NCI-H460 (cell line): ENCODE results near the gene DCTN4. TPM values are rescaled to one million over a fixed set of nuclear protein-coding genes. Genes with fewer than 3 reads are reported as not detected.

Experiments used
- DNase-seq: peaks from one replicate; pipeline ENCODE4 v3.0.0-alpha.2; 2016; ENCODE audit warnings: low read depth; ENCODE audit errors: extremely low read depth
- total RNA-seq: library from RNA; depleted of rRNA; stranded (reverse); fragments of >200 nt; shearing (Covaris generic); gene quantifications from 2 replicates; pipeline ENCODE4 v1.2.3, GENCODE V29; 2014; rRNA removed

DCTN4 gene
- total RNA-seq, 1 experiment from 2014 or later = 66.4 TPM

DNA sequence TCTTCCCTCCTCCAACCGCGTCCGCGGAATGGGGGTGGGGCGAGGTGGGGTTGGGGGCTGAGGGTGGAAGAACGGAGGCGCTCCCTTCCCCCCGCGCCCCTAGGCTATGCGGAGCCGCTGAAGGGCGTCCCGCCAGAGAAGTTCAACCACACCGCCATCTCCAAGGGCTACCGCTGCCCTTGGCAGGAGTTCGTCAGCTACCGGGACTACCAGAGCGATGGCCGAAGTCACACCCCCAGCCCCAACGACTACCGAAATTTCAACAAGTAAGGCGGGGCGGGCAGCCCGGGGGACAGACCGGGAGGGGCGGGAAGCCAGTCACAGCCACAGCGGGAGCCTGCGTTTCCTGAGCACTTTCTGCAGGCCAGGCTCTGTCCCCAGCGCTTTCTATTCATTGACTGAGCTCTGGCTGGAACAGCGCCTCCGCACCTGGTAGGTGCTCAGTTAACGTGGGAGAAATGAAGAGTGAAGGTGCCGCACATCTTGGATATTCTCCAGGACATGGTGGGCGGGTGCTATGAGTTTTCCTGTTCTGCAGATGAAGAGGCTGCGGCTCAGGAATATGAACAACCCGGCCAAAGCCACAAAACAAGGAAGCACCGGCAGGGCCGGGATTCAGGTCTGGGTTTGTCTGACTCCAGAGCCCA lies 86.5 kb downstream of the DCTN4 start:
- DNase-seq = no peak

DNA sequence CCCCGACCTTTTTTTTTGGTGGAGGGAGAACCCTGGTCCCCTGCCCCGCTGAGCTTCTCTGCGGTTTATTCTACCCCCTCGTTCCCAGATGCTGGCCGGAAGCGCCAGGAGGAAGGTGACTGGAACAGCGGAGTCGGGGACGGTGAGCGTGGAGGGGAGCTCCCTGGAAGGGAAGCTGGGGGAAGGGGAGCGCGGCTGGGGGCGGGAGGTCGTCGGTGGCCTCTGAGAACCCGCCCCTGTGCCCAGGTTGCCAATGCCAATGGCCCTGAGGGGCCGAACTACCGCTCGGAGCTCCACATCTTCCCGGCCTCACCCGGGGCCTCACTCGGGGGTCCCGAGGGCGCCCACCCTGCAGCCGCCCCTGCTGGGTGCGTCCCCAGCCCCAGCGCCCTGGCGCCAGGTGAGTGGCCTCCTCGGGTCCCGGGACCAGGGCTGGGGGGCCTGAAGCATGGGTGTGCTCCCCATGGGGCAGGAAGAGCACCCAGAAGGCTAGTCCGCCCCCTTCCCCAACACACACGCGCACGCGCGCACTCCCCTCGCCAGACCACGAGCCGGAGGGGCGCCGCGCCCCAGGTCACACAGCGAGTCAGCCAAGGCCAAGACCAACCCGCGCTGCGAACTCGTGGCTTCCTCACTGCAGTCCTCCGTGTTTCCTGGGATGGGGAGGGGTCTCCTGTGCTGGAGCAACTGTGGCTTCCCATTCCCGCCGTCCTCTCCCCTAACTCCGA lies 87.1 kb downstream of the DCTN4 start:
- no peak for DNase-seq

- no peak for DNase-seq
Observed at GRCh38 chr5:150670948-150671310, 87.9 kb downstream of the DCTN4 start.

GRCh38 chr5:150670275-150670947 lies 88.4 kb downstream of the DCTN4 start:
- no peak for DNase-seq

DNA sequence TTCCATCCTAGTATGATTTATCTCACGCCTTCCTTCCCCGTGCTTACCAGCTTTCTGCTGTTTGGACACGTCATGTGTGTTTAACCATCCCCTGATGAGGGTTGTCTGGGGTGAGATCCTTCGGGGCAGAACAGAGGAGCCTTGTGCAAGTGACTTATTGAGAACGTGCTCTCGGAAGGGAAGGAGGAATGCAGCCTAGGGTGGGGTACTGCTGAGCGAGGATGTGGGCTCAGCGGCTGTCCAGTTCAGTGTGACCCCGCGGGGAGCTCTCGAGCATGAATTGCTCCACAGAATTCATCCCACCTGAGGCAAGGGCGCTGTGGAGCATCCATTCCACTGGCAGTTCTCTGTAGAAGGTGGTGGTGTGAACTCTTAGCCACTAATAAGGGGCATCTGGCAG lies 93.8 kb downstream of the DCTN4 start:
- no peak for DNase-seq

DNA sequence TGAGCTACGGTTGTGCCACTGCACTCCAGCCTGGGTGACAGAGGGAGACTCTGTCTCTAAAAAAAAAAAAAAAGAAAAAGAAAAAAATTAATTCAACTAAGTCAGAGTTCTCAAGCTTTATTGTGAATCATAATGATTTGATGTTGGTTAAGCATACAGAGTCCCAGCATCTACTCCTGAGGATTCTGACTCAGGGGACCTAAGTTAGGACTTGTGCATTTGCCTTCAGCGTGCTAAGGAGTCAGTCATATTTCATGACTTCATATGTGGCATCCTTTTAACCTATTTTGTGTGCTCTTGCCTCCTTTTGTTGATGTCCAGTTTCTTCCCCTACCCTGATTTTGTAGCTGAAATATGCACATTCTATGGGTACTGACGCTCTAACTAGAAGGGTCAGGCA lies 94.9 kb downstream of the DCTN4 start:
- no peak for DNase-seq

DNA sequence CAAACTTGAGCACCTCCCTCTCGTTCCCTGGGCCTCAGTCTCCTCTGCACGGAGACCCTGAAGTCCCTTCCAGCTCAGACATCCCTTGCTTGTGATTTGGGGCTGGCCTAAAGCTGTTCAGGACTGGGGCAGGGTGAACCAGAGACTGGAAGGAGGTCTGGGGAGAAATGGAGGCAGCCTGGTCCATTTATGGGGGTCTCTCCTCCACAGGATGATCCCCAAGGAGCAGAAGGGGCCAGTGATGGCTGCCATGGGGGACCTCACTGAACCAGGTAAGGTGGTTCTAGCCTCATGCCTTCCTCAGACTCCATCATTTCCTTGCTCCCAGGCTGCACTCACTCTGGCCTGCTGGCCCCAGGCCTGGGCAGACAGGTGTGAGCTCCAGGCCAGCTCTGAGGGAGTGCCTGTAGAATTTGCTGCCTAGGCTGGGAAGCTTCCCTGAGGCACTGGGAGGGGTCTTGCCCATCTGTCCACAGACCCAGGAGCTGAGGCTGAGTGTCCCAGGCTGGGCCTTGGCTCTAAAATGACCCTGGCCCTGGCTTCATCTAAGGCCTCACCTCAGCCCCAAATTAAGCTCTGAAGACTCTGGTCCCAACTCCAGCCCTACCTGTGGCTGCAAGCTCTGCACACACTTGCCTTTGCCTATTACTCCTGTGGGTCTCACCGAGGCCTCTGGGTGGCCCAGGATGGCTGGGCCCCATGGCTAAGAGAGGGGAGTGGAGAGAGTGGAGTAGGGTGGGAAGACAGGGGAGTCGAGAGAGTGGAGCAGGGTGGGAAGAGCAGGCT lies 95.9 kb downstream of the DCTN4 start:
- DNase-seq = no peak

- DNase-seq = no peak
Observed at GRCh38 chr5:150661821-150662596, 96.8 kb downstream of the DCTN4 start.

- DNase-seq = no peak
Observed at GRCh38 chr5:150661086-150661485, 97.7 kb downstream of the DCTN4 start, which contains the start of gene MYOZ3. Gene MYOZ3, plus strand, starts transcription at chr5:150661251. Its CDS starts 1,691 bp downstream, at chr5:150662942.

GRCh38 chr5:150660108-150660831 lies 98.5 kb downstream of the DCTN4 start:
- no peak for DNase-seq

DNA sequence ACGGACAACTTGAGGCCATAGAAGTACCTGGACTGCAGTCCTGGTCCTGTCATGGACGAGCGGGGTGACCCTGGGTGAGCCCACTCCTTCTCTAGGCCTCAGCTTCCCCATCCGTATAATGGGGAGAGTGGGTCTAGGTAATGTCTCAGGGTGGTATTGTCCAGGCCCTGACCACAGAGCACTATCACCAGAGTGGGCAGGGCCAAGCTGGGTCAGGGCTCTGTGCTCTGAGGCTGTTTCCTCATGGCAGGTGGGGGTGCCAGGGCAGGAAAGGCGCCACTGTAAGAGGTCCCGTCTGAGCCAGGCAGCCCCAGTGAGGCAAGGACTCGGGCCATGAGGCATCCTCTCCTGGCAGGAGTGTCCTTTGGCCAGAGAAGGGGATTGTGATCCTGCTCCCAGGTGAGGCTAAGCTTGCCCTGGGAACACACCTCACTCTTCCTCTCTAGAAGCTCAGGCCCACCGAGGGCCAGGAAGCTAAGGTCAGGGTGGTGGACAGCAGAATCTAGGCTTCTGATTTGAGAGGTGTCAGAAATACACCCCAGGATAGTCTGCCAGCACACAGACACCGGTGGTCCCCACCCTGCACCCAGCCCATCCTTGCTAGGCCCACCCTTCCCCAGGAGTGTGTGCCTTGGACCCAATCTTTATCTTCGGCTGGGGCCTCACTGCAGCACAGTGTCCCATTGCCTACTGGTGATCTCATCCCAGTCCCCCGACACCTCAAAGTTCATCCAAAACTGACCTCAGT lies 99.3 kb downstream of the DCTN4 start:
- no peak for DNase-seq

- no peak for DNase-seq
Observed at GRCh38 chr5:150658699-150659265, 100.0 kb downstream of the DCTN4 start.

Other genes starting within 250 kb of the DCTN4 start
- 11.0 and 11.3 TPM in 2 replicates for gene SYNPO, start 118.4 kb downstream of the DCTN4 start, total RNA-seq
- gene MYOZ3, start 97.8 kb downstream of the DCTN4 start, total RNA-seq = not detected in 2 replicates
- gene RBM22, start 58.0 kb downstream of the DCTN4 start, total RNA-seq = 47.1 and 53.6 TPM in 2 replicates
- gene SMIM3, start 19.7 kb upstream of the DCTN4 start, total RNA-seq = 8.0 and 8.2 TPM in 2 replicates
- gene IRGM, start 87.5 kb upstream of the DCTN4 start, total RNA-seq = not detected in 2 replicates
- gene ZNF300, start 146.0 kb upstream of the DCTN4 start, total RNA-seq = 0.05 and 0.06 TPM in 2 replicates